IgD-negative memory B cell (primary cell): ENCODE results near the gene NFIC. TPM values are rescaled to one million over a fixed set of nuclear protein-coding genes. Genes with fewer than 3 reads are reported as not detected.

Experiments used
- H3K27ac Mint-ChIP-seq, 3 donors: one replicate each; pipeline ENCODE4 v1.8.0; 2020 to 2022; ENCODE audit warnings: mild to moderate bottlenecking in 3 of 3, mixed read lengths in 3 of 3, moderate library complexity in 1 of 3
- H3K27me3 Mint-ChIP-seq: one replicate; pipeline ENCODE4 v1.8.0; 2021; ENCODE audit warnings: mixed read lengths
- H3K36me3 Mint-ChIP-seq: one replicate; pipeline ENCODE4 v1.8.0; 2020; ENCODE audit warnings: mild to moderate bottlenecking, mixed read lengths
- H3K4me1 Mint-ChIP-seq, 3 donors: one replicate each; pipeline ENCODE4 v1.8.0; 2020 to 2022; ENCODE audit warnings: mixed read lengths in 3 of 3, mild to moderate bottlenecking in 1 of 3
- H3K4me3 Mint-ChIP-seq, 4 donors: one replicate each; pipeline ENCODE4 v1.8.0; 2020 to 2022; ENCODE audit warnings: mild to moderate bottlenecking in 4 of 4, mixed read lengths in 4 of 4, moderate library complexity in 3 of 4
- H3K9me3 Mint-ChIP-seq, 3 donors: one replicate each; pipeline ENCODE4 v1.8.0; 2020 to 2021; ENCODE audit warnings: mixed read lengths in 3 of 3, mild to moderate bottlenecking in 1 of 3
- polyA plus RNA-seq: library from polyadenylated mRNA; unstranded; fragments of 300-500 nt; fragmentation: Illumina TruSeq; gene quantifications from one replicate; pipeline ENCODE4 v1.2.3, GENCODE V29; 2021

The NFIC gene
- polyA plus RNA-seq, 1 donor from 2014 or later = 12.8 TPM

DNA sequence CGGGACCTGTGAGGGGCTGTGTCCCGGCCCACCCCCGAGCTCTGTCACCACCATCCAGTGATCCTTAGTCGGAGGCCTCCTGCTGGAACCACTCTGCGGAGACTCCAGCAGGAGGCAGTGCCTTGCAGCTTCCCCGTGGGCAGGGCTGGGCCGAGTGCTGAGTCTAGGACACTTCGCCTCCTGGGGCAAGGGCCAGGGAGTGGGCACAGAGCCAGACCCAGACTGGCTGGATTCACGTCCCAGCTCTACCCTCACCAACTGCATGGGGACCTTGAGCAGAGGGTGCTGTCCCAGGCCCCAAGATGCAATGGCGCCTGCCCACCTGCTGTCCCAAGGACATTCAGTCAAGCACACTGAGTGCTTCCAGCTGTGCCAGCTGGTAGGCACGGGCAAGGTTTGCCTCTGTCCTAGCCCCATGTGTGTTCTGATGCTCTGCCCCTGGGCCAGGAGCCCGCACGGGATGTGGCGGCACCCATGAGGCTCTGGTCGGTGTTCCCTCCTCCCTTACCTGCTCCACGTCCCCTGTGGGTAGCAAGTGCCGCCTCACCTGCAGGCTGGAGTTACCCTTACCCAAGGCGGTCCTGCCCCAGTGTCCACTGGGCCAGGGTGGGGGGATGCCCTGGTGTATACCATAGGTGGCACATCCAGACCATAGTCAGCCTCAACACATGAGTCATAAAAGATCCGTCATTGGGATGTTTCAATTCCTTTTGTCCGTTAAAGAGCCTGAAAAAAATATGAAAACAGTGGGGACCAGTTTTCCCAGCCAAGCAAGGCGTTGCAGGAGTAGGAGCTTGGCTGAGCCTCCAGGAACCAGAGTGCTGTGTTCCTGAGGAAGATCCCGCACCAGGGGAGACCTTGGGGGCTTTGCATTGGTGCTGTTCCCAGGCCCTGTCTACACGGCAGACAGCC is 147.1 kb downstream of the NFIC start:
- peak overlapping the region in 2 of 4 donors; percentile 17 to 53 for H3K4me3 Mint-ChIP-seq
- H3K4me1 Mint-ChIP-seq = peaks cover 18 to 39% (median 23%) of the 10 kb centered on the region in 3 donors
- H3K27me3 Mint-ChIP-seq = no peaks in the 10 kb centered on the region
- H3K36me3 Mint-ChIP-seq = no peaks in the 10 kb centered on the region
- H3K9me3 Mint-ChIP-seq = no peaks in the 10 kb centered on the region
- H3K27ac Mint-ChIP-seq = peak overlapping the region in 1 of 3 donors; percentile 48

DNA sequence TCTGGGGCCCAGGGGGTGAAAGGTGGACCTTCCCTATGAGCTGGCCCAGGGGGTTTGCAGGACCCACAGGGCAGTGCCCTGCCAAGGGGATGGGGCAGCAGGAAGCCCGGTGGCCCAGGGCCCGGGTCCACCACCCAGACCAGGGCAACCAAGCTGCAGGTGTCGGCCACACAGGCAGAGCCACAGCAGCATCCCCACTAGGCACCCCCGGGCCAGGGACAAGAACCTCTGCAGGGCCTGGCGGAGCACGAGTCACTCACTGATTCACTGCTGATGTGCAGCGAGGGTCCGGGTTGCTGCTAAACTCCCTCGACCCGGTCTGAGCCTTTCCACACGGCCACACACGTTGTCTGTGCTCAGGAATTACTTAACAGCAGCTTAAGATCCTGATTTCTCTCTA is 148.5 kb downstream of the NFIC start:
- Mint-ChIP-seq H3K36me3 (no peaks in the 10 kb centered on the region), H3K27ac (peak overlapping the region in 1 of 3 donors; percentile 71), H3K27me3 (no peaks in the 10 kb centered on the region), H3K4me1 (peaks cover 10 to 32% (median 24%) of the 10 kb centered on the region in 3 donors), H3K9me3 (no peaks in the 10 kb centered on the region), H3K4me3 (no peak overlapping the region)

DNA sequence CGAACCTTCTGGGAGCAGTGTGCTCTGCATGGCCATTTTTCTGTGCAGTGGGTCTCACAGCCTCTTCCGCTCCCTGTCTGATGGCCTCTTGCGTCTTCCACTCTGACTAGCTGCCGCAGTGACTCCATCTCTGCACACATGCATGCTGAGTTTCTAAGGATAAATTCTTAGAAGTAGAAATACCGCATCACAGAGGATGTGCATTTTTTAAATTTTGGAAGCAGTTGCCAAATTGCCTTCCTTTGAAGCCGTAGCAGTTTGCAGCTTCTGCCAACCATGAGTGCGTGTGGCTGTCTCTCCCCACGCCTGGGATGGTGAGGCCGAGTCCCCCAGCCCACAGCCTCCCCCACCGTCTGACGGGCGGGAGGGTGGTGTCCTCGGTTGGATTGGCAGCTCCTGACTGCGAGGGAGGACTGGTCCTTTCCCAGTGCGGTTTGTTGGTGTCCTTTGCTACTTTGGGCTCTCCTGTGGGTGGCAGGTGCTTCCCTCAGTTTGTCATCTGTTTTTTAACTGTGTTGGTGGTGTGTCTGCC is 149.6 kb downstream of the NFIC start:
- Mint-ChIP-seq H3K4me1 (peaks cover 10 to 31% (median 21%) of the 10 kb centered on the region in 3 donors), H3K27me3 (no peaks in the 10 kb centered on the region), H3K4me3 (peak overlapping the region in 2 of 4 donors; percentile 69 to 70), H3K27ac (peak overlapping the region in 2 of 3 donors; percentile 88 to 99), H3K36me3 (peaks cover 2% of the 10 kb centered on the region), H3K9me3 (no peaks in the 10 kb centered on the region)

DNA sequence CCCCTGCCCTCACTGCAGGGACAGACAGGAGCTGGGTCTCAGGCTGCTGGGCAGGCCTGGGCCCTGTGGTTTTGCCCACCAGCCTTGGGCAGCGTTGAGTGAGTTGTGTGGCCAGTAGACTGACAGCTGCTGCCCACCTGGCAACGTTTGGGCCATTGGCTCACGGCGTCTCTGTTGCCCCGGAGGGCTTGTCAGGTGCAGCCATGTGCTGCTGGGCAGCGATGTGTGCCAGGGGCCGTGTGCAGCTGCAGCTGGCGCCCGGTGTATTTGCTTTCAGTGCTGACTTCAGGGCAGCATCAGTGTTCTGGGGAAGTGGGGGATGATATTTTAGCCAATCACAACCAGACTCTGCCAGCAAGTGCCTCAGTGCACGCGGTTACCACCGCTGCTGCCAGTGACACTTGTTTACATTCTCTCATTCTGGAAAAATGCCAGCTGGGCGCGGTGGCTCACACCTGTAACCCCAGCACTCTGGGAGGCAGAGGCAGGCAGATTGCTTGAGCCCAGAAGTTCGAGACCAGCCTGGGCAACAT is 150.4 kb downstream of the NFIC start:
- H3K27me3 Mint-ChIP-seq = no peaks in the 10 kb centered on the region
- peaks cover 3% of the 10 kb centered on the region for H3K36me3 Mint-ChIP-seq
- H3K4me3 Mint-ChIP-seq = peak overlapping the region in 3 of 4 donors; percentile 49 to 83 (median 69)
- no peaks in the 10 kb centered on the region for H3K9me3 Mint-ChIP-seq
- peaks cover 10 to 34% (median 24%) of the 10 kb centered on the region in 3 donors for H3K4me1 Mint-ChIP-seq
- peak overlapping the region; percentile 95 to 99 (median 96) for H3K27ac Mint-ChIP-seq

DNA sequence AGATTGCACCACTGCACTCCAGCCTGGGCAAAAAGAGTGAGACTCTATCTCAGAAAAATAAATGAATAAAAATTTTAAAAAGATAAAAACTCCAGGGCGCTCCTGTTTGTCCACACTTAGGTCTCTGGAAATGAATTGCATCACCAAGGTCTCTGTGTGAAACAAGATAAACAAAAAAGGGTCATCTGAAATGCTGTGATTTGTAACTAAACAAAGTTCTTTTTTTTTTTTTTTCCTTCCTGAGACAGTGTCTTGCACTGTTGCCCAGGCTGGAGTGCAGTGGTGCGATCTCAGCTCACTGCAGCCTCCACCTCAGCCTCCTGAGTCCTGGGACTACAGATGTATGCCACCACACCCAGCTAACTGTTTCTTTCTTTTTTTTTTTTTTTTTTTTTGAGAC is 151.3 kb downstream of the NFIC start:
- H3K27ac Mint-ChIP-seq = peak overlapping the region in 2 of 3 donors; percentile 53 to 99
- no peaks in the 10 kb centered on the region for H3K9me3 Mint-ChIP-seq
- H3K27me3 Mint-ChIP-seq = no peaks in the 10 kb centered on the region
- H3K36me3 Mint-ChIP-seq = peaks cover 3% of the 10 kb centered on the region
- peak overlapping the region in 1 of 4 donors; percentile 45 for H3K4me3 Mint-ChIP-seq
- peaks cover 10 to 31% (median 27%) of the 10 kb centered on the region in 3 donors for H3K4me1 Mint-ChIP-seq

DNA sequence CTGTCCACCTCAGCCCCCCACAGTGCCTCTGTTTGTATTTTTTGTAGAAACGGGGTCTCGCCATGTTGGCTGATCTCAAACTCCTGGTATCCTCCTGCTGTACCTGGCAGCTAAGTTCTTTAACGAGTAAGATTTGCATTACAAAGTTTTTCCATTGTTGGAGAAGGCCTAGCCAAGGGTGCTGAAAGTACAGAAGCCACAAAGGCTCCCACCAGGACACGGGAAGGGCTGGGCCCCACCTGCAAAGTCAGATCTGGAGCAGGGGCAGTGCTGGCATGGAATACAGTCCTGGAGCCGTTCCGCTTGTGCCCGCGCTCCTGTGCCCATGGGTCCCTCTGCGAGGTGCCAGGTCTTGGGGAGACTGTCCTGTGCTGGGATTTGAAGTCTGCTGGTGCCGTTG is 151.9 kb downstream of the NFIC start:
- Mint-ChIP-seq H3K27ac (peak overlapping the region in 2 of 3 donors; percentile 82 to 99), H3K4me3 (peak overlapping the region in 2 of 4 donors; percentile 17)

DNA sequence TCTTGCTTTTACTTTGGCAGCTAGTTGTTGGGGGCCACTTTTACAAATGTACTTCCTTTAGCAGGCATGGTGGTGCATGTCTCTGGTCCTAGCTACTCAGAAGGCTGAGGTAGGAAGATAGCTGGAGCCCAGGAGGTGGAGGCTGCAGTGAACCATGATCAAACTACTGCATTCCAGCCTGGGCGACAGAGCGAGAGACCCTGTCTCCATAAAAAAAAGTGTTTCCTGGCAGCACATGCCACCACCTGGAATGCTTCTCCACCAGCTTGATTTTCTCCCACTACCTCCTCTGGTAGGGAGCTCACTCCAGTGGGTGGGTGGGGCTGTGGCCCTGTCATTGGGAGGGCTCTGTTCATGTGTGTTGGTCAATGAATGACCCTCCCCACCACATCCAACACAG is 152.3 kb downstream of the NFIC start:
- Mint-ChIP-seq H3K36me3 (peaks cover 3% of the 10 kb centered on the region), H3K27ac (peak overlapping the region in 2 of 3 donors; percentile 82 to 99), H3K9me3 (no peaks in the 10 kb centered on the region), H3K4me1 (peaks cover 10 to 30% (median 25%) of the 10 kb centered on the region in 3 donors), H3K4me3 (peak overlapping the region in 2 of 4 donors; percentile 17), H3K27me3 (no peaks in the 10 kb centered on the region)

More for the DNA sequence above, 151.9 kb downstream of the NFIC start:
- H3K36me3 Mint-ChIP-seq = peaks cover 3% of the 10 kb centered on the region
- peaks cover 10 to 31% (median 27%) of the 10 kb centered on the region in 3 donors for H3K4me1 Mint-ChIP-seq
- no peaks in the 10 kb centered on the region for H3K27me3 Mint-ChIP-seq
- H3K9me3 Mint-ChIP-seq = no peaks in the 10 kb centered on the region

Other genes with a start within 250 kb of the NFIC start
- gene GNA15, start 230.6 kb upstream of the NFIC start, polyA plus RNA-seq = not detected
- gene S1PR4, start 187.8 kb upstream of the NFIC start, polyA plus RNA-seq = 448 TPM
- gene NCLN, start 180.7 kb upstream of the NFIC start, polyA plus RNA-seq = 29.9 TPM
- gene CELF5, start 141.9 kb upstream of the NFIC start, polyA plus RNA-seq = not detected
- gene SMIM24, start 113.9 kb downstream of the NFIC start, polyA plus RNA-seq = not detected
- not detected for gene SMIM44, start 116.9 kb downstream of the NFIC start, polyA plus RNA-seq
- 16.3 TPM for gene DOHH, start 134.1 kb downstream of the NFIC start, polyA plus RNA-seq
- gene FZR1, start 139.7 kb downstream of the NFIC start, polyA plus RNA-seq = 19.2 TPM
- gene TEKTIP1, start 172.6 kb downstream of the NFIC start, polyA plus RNA-seq = not detected
- 51.9 TPM for gene MFSD12, start 191.0 kb downstream of the NFIC start, polyA plus RNA-seq
- gene HMG20B, start 206.4 kb downstream of the NFIC start, polyA plus RNA-seq = 49.3 TPM
- gene GIPC3, start 218.9 kb downstream of the NFIC start, polyA plus RNA-seq = not detected
- gene TBXA2R, start 240.3 kb downstream of the NFIC start, polyA plus RNA-seq = 3.3 TPM